GM18870 (cell line): ENCODE data around the gene FRMD5.

Source experiments
- ATAC-seq: cut with Tn5 transposase; IDR thresholded peaks from one replicate; pipeline ENCODE4 v1.9.1; 2021; ENCODE audit warnings: moderate library complexity; ENCODE audit not compliant: unreplicated experiment

Gene FRMD5

DNA sequence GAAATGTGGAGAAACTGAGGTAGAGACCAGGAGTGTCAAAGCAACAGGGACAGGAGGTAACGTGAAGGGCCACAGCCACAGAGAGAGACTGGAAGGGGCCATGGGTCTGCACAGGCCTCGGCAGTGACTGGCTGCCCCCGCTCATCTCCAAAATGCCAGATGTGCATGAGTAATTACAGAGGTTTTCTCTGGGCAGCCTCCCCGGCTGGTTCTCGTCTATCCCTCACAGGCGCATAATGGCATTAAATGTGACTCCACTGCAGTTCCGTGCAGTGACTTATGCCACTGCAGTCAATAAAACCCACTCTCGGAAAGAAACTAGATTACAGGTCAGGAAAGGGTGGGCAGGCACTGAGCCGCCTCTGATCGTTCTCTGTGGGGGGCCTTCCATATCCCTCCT lies 293.6 kb downstream of the FRMD5 start:
- no peak for ATAC-seq

DNA sequence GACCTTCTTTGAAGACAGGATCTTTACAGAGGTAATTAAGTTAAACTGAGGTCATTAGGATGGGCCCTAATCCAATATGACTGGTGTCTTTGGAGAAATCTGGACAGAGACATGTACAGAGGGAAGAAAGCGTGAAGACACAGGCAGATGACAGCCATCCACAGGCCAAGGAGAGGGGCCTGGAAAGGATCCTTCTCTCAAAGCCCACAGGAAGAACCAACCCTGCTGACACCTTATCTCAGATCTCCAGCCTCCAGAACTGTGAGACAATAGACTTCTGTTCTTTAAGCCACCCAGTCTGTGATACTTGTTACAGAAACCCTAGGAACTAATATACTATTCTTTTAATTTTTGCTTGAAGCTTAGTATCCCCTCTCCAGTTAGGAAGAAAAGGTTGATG lies 294.1 kb downstream of the FRMD5 start:
- no peak for ATAC-seq

DNA sequence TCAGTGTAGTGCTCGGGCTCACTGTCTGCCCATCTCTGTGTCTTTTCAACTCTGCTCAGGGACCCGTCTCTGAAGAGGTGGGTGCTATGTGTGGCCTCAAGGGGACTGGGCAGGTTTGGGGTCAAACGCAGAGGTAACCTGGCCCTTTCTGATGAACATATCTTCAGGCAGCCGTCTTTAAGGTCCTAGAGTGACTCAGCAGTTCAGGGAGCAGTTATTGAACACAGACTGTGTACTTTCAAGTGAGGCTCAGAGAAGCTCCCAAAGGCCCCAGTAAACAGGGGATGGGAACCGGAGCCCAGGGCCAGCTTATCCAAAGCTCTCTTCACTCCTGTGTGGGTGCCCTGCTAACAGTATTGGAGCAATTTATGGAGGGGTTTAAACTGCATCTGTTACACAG lies 295.1 kb downstream of the FRMD5 start:
- no peak for ATAC-seq

DNA sequence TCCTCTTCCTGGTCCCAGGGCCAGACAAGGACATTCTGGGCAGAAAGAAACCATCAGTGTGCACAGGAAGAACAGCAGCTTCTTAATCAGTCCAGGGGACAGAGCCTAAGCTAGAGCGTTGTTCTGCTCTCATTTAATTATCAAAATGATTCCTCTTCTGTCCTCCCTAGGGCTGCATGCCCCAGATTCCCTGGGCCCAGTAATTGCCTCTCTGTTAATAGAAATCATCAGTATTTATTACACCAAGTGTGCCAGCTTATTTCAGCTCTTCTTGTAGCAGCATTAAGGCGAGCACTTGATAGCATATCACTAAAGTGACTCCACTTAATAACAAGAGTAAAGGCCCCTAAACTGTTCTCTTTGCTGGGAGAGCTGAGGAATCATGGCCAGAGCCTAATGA lies 296.2 kb downstream of the FRMD5 start:
- no peak for ATAC-seq

DNA sequence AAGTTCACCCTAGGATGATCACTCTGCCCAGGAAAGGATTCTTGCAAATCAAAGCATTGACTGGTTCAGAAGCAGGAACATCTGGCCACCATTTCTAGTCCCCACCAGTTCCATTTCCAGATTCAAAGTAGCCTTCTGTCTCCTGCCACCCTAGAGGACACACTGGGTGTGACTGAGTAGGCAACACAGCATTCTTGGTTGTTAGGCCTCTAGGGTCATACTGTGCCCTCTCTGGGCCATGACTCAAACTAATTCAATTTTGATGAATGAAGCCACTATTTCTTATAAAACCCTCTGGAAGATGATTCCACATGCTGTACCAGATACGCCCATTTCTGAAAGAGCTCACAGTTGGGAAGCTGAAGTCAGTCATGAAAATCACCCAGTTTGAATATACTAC lies 298.5 kb downstream of the FRMD5 start:
- ATAC-seq, result no peak

DNA sequence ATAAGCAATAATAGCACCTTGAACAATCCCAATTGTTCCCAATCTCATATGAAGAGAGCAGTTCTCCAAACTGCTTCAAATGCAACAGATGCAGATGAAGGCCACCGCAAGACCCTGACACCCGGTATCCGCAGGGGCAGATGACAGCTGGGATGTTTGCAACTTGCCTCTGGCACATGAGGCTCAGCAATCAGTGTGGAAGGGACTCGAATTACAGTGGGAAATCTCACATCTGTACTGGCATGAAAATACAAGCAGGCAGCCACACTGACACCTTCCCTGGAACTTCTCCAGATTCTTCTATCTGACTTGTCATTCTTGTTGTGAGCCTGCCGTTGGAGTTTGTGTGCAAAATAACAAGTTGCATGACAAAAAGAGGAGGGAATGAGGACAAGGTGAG lies 299.5 kb downstream of the FRMD5 start:
- no peak for ATAC-seq

DNA sequence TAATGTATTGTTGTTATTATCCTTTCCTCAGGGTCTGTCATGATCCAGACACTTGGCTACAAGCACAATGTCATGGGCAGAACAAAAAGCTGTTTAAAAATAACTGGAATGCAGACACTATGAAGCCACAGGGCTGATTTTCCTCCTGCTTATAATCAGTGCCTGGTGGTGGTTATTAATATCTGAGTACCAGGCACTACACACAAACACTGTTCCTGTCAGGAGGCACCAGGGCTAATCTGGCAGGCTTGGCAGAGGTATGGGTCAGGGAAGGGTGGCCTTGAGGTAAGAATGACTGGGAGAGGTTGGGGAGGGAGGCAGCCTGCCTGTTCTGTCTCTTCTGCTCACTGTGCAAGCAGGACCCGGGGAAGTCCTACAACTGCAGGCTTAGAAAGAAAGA lies 301.1 kb downstream of the FRMD5 start:
- ATAC-seq, result no peak

DNA sequence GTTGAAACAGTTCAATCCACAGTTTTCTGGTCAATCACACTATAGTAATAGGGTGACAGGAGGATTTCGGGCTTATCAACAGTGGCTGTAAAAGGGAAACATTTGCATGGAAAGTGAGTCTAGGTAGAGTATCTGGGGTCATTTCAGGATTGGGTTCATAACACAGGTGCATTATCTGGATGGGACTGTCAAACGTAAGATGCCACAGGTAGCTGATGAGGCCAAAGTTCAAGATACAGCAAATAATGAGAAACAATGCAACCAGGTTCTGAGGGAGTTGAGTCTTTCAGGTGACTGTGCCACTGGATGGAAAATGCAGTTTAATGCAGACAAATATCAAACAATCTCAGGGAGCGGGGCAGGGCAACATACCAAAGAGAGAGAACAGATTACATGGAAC lies 306.0 kb downstream of the FRMD5 start:
- ATAC-seq, result no peak

DNA sequence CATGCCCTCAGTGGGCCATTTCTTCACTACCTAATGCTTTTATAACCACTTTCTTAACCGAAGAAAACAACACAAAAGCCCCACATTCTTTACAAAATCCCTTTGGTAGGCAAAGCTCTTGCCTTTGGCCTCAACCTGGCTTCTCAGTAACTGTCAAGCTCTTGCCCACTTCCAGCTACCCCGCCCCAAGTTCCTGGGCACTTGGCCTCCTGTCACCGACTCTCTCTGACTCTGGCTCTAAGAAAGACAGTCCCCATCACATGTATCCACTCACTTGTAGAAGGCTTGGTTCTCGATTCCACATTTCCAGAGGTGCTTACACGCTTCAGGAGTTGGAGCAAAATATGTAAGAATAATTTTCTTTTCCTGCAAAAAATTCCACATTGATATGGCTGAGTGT lies 307.2 kb downstream of the FRMD5 start:
- ATAC-seq, result no peak

DNA sequence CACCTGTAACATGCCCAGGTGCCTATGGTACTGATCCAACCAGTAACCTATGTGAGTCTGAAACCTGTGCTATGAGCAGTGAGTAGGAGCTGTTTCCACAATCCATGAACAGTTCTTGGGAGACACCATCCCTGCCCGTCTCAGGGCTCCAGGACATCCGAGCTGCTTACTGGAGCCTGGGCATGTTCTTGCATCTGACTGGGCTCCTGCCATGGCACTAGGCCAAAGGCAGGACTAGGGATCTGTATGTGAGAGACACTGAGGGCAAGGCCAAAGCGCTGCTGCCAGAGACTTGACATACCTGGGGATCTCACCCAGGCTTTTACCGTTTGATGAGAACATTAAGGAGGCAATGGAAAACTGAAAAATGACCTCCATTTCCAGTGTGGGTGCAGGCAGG lies 308.5 kb downstream of the FRMD5 start:
- no peak for ATAC-seq

DNA sequence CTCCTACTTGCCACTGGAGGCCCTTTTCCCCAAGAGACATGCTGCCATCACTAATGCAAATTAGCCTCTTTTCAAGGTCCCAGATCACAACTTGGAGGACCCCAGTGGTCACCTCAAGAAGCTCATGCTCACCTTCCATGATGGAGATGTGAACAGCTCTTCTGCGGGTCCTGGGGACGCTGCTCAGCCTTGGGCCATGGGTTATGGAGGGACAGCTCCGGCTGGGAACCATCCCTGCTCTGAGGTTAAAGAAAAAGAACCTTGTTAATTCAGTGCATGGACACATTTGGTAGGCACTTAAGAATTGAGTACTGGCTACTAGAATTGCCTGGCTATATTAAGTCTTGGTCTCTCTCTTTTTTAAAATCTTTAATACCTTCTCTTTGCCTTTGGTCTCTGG lies 311.5 kb downstream of the FRMD5 start:
- ATAC-seq, result no peak

DNA sequence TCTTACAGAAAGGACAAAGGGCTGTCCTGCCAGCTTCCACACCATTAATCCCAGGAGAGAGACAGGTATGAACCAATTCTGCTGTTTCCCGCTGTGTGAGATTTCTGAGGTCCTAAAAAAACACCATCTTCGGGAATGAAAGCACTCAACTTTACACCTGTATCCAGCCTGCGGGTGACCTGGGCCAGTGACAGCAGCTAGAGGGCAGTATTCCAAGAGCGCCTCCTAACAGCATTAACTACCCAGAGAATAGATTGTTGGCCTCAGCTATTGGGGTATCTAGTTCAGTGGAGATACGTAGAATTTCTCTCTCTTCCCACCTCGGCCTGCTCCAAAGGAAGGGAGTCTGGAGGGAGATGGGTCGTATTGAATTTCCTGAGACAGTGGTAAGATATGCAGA lies 313.1 kb downstream of the FRMD5 start:
- ATAC-seq, result no peak

DNA sequence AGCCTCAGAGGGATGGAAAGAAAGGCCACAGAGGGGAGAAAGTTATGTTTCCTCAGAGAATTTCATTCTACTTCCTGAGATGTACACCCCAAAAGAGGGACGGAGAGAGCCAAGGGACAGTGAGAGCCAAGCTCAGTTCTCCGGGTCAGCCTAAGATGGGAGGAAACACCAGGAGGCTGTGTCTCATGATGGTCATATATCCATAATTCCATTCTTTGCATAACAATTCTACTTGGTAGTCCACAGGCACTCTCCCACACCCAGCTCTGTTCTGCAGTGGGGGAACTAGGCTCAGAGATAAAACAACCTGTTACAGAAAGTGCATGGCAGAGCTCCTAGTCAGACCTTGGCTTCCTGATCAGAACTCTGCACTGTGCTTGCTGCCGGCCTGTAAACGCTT lies 313.8 kb downstream of the FRMD5 start:
- ATAC-seq, result no peak

DNA sequence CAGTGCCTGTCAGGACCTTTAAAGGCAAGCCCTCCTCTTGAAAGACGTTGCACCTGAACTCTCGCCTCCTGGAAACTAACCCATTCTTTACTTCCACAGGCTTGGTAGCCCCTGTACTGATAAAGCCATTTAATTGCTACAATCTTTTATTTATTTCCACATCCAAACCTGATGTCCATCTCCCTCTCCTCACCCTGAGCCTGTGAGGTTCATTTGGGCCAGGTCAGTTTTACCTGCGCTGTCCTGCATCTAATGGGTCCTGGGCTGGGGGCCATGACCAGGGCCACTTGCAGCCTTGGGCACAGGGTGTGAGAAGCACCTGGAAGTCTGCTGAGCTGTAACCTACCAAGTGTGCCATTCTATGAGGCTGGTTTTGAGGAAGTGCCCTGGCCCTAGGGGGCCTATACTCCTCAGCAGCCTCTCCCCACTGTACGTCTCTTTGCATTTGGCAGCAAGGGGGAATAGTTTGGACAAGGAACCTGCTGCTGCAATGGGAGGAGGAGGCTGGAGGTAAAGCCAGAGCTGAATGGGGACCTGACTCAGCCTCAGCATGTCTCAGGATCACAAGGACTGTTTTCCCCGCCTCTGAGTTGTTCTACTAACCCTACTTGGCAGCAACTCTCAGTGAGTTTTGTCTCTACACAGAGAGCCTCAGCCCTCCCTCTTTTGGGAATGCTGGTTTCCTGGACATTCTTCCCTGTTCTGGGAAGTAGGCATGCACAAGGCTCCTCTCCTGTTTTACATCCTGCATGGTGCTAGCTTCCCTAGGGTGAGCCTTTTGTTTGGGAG lies 314.5 kb downstream of the FRMD5 start:
- ATAC-seq, result no peak

DNA sequence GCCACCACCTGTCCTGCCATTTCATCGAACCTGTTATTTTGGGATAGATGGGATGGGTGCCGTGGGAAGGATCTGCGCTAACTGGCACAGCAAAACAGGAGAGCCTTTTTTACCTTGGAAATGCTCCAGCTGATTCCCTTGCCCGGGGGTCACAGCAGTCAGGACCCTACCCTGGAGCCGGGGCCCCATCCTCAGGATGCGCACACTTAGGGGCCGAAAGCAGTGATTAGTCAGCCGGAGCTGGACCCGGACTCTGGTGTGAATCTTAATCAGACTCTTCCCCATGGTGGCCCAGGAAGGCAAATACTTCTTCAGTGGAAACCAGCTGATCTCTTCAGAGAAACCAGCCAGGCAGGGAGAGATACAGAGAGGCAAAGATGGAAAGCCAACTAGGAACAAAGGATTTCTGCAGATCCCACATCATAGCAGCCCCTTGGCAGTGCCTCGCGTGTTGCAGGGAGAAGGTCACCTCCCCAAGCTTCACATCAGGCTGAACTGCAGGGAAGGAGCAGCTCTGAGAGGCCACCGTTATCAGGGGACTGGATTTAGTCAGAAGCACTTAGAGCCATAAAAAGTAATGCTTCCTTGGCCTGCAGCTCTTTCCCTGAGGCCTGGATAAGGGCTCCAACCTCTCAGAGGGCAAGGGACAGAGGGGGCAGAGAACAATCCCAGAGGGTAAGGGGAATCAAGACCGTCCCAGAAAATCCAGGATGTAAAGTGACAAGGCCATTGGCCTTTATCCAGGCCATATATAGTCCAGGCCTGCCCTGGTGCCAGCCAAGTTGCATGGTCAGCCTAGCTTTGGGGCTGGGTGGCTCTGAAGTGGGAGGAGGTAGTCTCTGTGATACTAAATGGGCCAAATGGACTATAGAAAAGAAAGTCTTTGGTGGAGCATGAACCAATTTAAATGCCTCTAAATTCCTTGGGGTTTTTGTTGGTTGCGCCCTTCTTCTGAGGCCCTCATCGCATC lies 315.4 kb downstream of the FRMD5 start:
- no peak for ATAC-seq

DNA sequence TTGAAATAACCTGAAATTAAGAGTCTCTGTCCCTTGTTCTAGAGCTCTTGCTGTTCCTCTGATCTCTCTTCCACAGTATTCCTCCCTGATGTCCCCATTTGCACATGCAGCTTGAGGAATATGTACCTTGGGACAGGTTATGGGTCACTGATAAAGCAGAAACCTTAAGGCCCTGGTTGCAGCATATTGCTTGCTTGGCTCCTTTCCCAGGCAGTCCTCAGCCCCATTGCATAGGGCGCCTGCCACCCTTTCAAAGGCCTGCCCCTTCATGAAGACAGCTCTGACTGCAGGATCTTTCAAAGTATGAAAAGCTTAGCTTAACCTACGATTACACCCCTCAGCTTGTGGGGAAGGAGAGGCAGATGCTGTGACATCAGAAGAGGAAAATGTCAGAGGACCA lies 316.6 kb downstream of the FRMD5 start:
- no peak for ATAC-seq

DNA sequence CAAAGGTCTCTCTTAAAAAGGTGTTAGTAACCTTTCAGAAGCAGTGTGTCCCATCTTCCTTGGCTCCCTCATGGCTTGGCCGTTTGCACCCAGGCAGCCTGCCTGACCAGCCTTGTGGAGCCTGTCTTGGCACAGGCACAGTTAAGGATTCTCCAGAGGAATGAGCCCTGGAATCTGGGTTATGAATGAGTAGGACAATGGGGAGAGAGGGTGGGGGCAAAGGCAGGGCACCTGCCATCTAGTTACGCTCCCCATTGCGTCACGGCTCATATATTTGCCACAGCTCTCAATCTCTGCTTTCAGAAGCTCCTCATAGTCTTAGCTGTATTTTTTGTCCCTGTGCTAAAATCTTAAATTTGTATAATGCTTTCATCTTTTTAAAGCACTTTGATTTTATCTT lies 317.7 kb downstream of the FRMD5 start:
- ATAC-seq, result no peak

DNA sequence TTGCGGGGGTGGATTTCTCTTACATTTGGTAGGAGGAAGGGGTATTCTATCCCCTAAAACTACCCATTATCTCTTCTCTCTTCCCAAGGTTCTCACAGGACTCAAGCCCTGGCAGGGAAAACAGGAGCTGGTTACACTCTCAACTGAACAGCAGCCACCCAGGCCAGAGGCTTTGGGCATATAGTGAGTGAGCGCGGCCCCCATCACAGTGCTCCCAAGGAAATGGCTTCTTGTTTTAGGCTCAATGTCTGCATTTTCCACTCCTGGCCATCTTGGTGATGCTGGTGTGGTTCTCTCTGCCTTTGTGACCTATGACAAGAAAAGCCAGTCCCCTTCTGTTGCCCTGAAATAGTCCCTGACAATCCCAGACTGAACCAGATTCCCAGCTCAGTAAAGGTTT lies 318.2 kb downstream of the FRMD5 start:
- no peak for ATAC-seq

DNA sequence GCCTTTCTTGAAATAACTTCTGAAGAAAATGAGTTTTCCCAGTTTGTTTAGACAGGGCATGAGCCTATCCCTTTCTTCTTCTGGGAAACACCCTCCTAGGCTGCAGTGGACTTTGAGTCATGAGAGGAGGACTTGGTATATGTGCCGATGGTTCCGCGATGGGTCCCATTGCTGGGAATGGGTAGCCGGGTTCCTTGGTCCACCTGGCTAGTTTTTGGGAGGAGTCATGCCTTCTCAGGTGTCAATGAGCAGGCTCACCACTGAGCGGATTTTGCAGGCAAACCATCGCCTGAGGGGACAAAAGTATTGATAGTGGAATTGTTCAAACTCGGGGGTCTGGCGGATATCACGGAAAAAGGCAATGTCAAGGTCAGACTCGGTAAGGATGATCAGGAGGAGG lies 321.4 kb downstream of the FRMD5 start:
- no peak for ATAC-seq

DNA sequence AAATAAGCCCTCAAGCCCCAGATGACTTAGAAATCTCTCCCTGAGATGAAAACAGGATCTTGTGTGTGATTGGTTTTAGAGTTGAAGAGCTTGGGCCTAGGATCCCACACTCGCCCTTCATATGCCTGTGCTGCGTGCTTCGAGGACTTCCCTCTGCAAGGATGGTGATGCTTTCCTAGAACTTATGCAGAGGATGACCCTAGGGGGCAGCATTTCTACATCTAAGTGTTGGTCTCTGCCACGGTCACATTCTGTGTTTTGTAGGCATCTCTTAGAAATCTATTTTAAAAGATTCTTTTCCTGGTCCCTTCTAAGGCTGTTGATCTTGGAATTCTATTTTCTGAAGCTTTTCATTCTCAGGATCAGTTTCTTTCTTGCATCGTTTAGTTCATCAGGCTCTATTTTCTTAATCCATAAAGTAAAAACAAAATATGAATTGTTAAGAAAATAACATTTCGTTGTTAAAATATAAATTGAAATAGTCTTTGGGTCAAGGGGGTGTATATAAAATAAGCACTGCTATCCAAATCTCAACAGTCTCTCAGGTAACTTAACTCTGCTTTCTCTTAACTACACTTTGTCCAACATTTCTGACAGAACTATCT lies 322.6 kb downstream of the FRMD5 start:
- ATAC-seq, result no peak

DNA sequence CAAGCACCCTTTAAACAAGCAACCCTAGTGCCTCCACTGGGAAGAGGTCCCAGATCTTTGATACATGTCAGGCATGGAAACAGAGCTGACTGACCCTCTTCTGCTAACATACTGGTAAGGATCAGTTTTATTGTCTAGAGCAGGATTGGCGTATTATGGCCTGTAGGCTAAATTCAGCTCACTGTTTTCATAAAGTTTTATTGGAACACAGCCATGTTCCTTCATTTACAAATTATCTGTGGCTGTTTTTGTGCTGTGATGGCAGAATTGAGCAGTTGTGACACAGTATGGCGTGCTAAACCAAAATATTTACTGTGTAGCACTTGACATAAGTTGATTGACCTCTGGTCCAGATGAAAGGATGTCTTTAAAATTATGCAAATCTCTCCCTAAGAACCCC lies 323.2 kb downstream of the FRMD5 start:
- no peak for ATAC-seq

DNA sequence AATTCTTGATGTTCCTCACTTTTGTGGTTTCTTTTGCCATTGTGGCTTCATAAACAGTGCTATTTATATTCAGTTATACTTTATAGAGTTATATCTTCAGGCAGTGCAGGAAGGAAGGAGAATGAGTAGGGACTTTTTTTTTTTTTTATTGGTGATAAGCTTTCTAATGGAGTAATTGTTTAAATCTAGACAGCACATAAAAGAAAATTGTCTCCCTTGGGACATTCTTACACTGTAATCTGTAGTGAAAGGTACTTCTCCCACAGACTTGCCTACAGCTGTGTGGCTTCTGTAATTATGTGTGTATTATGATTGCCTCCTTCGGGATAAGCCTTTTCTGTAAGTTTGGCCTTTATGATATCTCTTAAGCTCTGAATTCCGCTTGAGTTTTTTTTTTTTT lies 326.7 kb downstream of the FRMD5 start:
- no peak for ATAC-seq
